HCT116 (cell line): ENCODE measurements around the gene SRPK2. TPM values are rescaled to one million over a fixed set of nuclear protein-coding genes. Genes with fewer than 3 reads are reported as not detected.

Source experiments
- ATAC-seq: fragments of 200-7000 bp; cut with Tn5 transposase; 2 replicates; pipeline ENCODE4 v1.9.1; 2020; ENCODE audit warnings: mild to moderate bottlenecking, moderate library complexity
- BruUV-seq: library from RNA; stranded (reverse); fragments of 400-500 nt; replicated peaks from 2 replicates; lab custom pipeline; 2021; lab: Mats Ljungman, UMichigan
- CTCF ChIA-PET: fragments of 300-600 bp; sonication (Branson Sonifier 250); formaldehyde crosslinking; loops from one replicate; lab custom pipeline; 2021; ENCODE audit warnings: antibody characterized with exemption; lab: Charles Lee
- POLR2A ChIA-PET: fragments of 300-600, 350-600 bp; sonication (Branson Sonifier 250); formaldehyde crosslinking; loops from one replicate; lab custom pipeline; 2021; ENCODE audit warnings: antibody characterized with exemption; lab: Charles Lee
- RAD21 ChIA-PET, 2 experiments: fragments of 300-600 bp; sonication (Branson Sonifier 250); formaldehyde crosslinking; loops; one replicate each; lab custom pipeline; 2023; ENCODE audit warnings: low total read pairs in 2 of 2; ENCODE audit not compliant: uncharacterized antibody in 2 of 2, unreplicated experiment in 2 of 2, low non-redundant PET in 1 of 2; lab: Charles Lee
- DNase-seq: peaks from one replicate; pipeline ENCODE4 v3.0.0-alpha.2; 2010; ENCODE audit warnings: low read depth, low spot score
- H2AFZ ChIP-seq: fragments of 200-600 bp; shearing (Covaris generic), sonication (generic); 2 replicates; pipeline ENCODE4 v1.6.1; 2017; ENCODE audit warnings: low read depth, mixed run types, mixed read lengths, antibody characterized with exemption, low read length; ENCODE audit not compliant: poor library complexity, severe bottlenecking
- H3K27ac ChIP-seq: 2 replicates; pipeline ENCODE4 v1.5.1; 2012; ENCODE audit warnings: low read depth, low read length
- H3K27me3 ChIP-seq: fragments of 200-600 bp; sonication (generic); 2 replicates; pipeline ENCODE4 v1.6.1; 2016; ENCODE audit warnings: mixed run types, low read length, mixed read lengths; ENCODE audit not compliant: insufficient read depth
- H3K36me3 ChIP-seq, 2 experiments: fragments of 200-500 bp in 1 of 2; fragments of 200-600 bp in 1 of 2; sonication (Bioruptor generic) in 1 of 2; sonication (generic) in 1 of 2; 2 replicates each; pipeline versions ENCODE4 v1.5.1 to v1.6.1; 2014 to 2016; ENCODE audit warnings: low read length in 2 of 2, inconsistent platforms in 1 of 2, mixed read lengths in 1 of 2, mixed run types in 1 of 2; ENCODE audit not compliant: insufficient read depth in 2 of 2, control insufficient read depth in 1 of 2
- H3K4me1 ChIP-seq, 2 experiments: fragments of 200-600 bp in 1 of 2; sonication (generic) in 1 of 2; 2 replicates each; pipeline versions ENCODE4 v1.5.1 to v1.6.1; 2012 to 2017; ENCODE audit warnings: low read length in 2 of 2, inconsistent platforms in 1 of 2, mild to moderate bottlenecking in 1 of 2, mixed read lengths in 1 of 2, mixed run types in 1 of 2, moderate library complexity in 1 of 2; ENCODE audit not compliant: insufficient read depth in 2 of 2, control insufficient read depth in 1 of 2
- H3K4me2 ChIP-seq: fragments of 200-600 bp; sonication (generic); 2 replicates; pipeline ENCODE4 v1.6.1; 2017; ENCODE audit warnings: mixed run types, low read length, mixed read lengths
- H3K4me3 ChIP-seq, 2 experiments: fragments of 200-600 bp in 1 of 2; sonication (generic) in 1 of 2; replicated peaks in 1 of 2; 2 replicates each; pipeline ENCODE4 v1.5.1; 2011 to 2016; ENCODE audit warnings: low read length in 2 of 2, control low read depth in 1 of 2, low read depth in 1 of 2, mild to moderate bottlenecking in 1 of 2, mixed read lengths in 1 of 2, mixed run types in 1 of 2
- H3K79me2 ChIP-seq: fragments of 200-600 bp; sonication (generic); 2 replicates; pipeline ENCODE4 v1.6.1; 2017; ENCODE audit warnings: mild to moderate bottlenecking, mixed run types, low read length, moderate library complexity, mixed read lengths; ENCODE audit not compliant: insufficient read depth
- H3K9ac ChIP-seq: fragments of 200-600 bp; sonication (generic); 2 replicates; pipeline ENCODE4 v1.6.1; 2016; ENCODE audit warnings: low read length, mixed read lengths
- H3K9me2 ChIP-seq: fragments of 200-600 bp; sonication (generic), shearing (Covaris generic); 2 replicates; pipeline ENCODE4 v1.6.1; 2017; ENCODE audit warnings: mixed run types, mild to moderate bottlenecking, moderate library complexity; ENCODE audit not compliant: insufficient read depth
- H3K9me3 ChIP-seq, 2 experiments: fragments of 200-500 bp in 1 of 2; fragments of 200-600 bp in 1 of 2; sonication (Bioruptor generic) in 1 of 2; sonication (generic) in 1 of 2; 2 replicates each; pipeline ENCODE4 v1.6.1; 2014 to 2017; ENCODE audit warnings: low read length in 2 of 2, mixed read lengths in 2 of 2, inconsistent platforms in 1 of 2, low read depth in 1 of 2, mild to moderate bottlenecking in 1 of 2, mixed run types in 1 of 2, moderate library complexity in 1 of 2; ENCODE audit not compliant: control insufficient read depth in 1 of 2, insufficient read depth in 1 of 2
- H4K20me1 ChIP-seq: fragments of 200-600 bp; sonication (generic), shearing (Covaris generic); 2 replicates; pipeline ENCODE4 v1.6.1; 2017; ENCODE audit warnings: mixed run types, mild to moderate bottlenecking, moderate library complexity; ENCODE audit not compliant: insufficient read depth
- ATF3 ChIP-seq: IDR thresholded peaks from 2 replicates; pipeline ENCODE4 v1.6.1; 2012
- CBX3 ChIP-seq: IDR thresholded peaks from 2 replicates; pipeline ENCODE4 v1.6.1; 2012; ENCODE audit warnings: low read depth
- EGR1 ChIP-seq: IDR thresholded peaks from 2 replicates; pipeline ENCODE4 v1.6.1; 2012; ENCODE audit warnings: low read depth
- ELF1 ChIP-seq: IDR thresholded peaks from 2 replicates; pipeline ENCODE4 v1.6.1; 2012; ENCODE audit warnings: low read depth, borderline replicate concordance
- EZH2 ChIP-seq: fragments of 200-600 bp; sonication (generic); IDR thresholded peaks from 2 replicates; pipeline ENCODE4 v1.6.1; 2017; ENCODE audit warnings: antibody characterized with exemption, mixed run types
- EZH2phosphoT487 ChIP-seq: fragments of 200-600 bp; IDR thresholded peaks from 2 replicates; pipeline ENCODE4 v1.6.1; 2018; ENCODE audit warnings: antibody characterized with exemption, borderline replicate concordance
- JUND ChIP-seq: IDR thresholded peaks from 2 replicates; pipeline ENCODE4 v1.6.1; 2012
- MAX ChIP-seq: IDR thresholded peaks from 2 replicates; pipeline ENCODE4 v1.6.1; 2012
- POLR2A ChIP-seq: IDR thresholded peaks from 2 replicates; pipeline ENCODE4 v1.7.0; 2011; ENCODE audit warnings: borderline replicate concordance; ENCODE audit not compliant: insufficient read depth, insufficient read length; ENCODE audit errors: extremely low read depth
- POLR2AphosphoS5 ChIP-seq: IDR thresholded peaks from 2 replicates; pipeline ENCODE4 v1.6.1; 2011; ENCODE audit warnings: mild to moderate bottlenecking, low read depth, low read length, moderate library complexity
- RAD21 ChIP-seq: IDR thresholded peaks from 2 replicates; pipeline ENCODE4 v1.6.1; 2012; ENCODE audit warnings: low read depth, mild to moderate bottlenecking
- REST ChIP-seq: IDR thresholded peaks from 2 replicates; pipeline ENCODE4 v1.6.1; 2012; ENCODE audit warnings: low read depth
- SIN3A ChIP-seq: IDR thresholded peaks from 2 replicates; pipeline ENCODE4 v1.6.1; 2012; ENCODE audit warnings: low read depth
- SP1 ChIP-seq: IDR thresholded peaks from 2 replicates; pipeline ENCODE4 v1.6.1; 2012; ENCODE audit warnings: low read depth
- SRF ChIP-seq: IDR thresholded peaks from 2 replicates; pipeline ENCODE4 v1.6.1; 2012; ENCODE audit warnings: low read depth
- TCF7L2 ChIP-seq: IDR thresholded peaks from 2 replicates; pipeline ENCODE4 v1.7.0; 2011; ENCODE audit warnings: borderline replicate concordance, inconsistent platforms; ENCODE audit not compliant: insufficient read depth, insufficient read length; ENCODE audit errors: extremely low read depth
- YY1 ChIP-seq: IDR thresholded peaks from 2 replicates; pipeline ENCODE4 v1.6.1; 2011; ENCODE audit warnings: low read length, low read depth, moderate library complexity, mild to moderate bottlenecking; ENCODE audit not compliant: insufficient replicate concordance; ENCODE audit errors: extremely low read depth
- ZBTB33 ChIP-seq: IDR thresholded peaks from 2 replicates; pipeline ENCODE4 v1.6.1; 2011; ENCODE audit warnings: mild to moderate bottlenecking, low read length, moderate library complexity; ENCODE audit not compliant: insufficient replicate concordance; ENCODE audit errors: extremely low read depth
- ZNF274 ChIP-seq: fragments of 200-500 bp; sonication (Bioruptor generic); IDR thresholded peaks from 2 replicates; pipeline ENCODE4 v1.6.1; 2014; ENCODE audit warnings: mild to moderate bottlenecking, low read depth, low read length, inconsistent platforms
- intact Hi-C: fragments of 100-400 bp; cut with micrococcal nuclease; formaldehyde crosslinking; loops from 2 replicates; pipeline ENCODE4 v1.10.0; 2022
- total RNA-seq: library from RNA; stranded (reverse); gene quantifications from one replicate; pipeline ENCODE4 v1.2.1, GENCODE V29; 2021; ENCODE audit not compliant: unreplicated experiment

Gene SRPK2
- total RNA-seq, 1 experiment from 2014 or later: 37.4 TPM

GRCh38 chr7:105250239-105250638 is 138.5 kb downstream of the SRPK2 start (continued):
- TF ChIP-seq ELF1 (no peak), ATF3 (no peak), RAD21 (no peak), YY1 (no peak), TCF7L2 (no peak), SRF (no peak), POLR2AphosphoS5 (no peak), EZH2 (no peak), POLR2A (no peak), CBX3 (no peak), EZH2phosphoT487 (no peak), SP1 (no peak)

- CTCF ChIA-PET: no interaction called here
- DNase-seq (no peak), ATAC-seq (no peak)
- RAD21 ChIA-PET: no interaction called here
- H3K9me3 ChIP-seq: no peaks in the 10 kb centered on the region
- intact Hi-C loops: no loop called here
- H4K20me1 ChIP-seq: no peaks in the 10 kb centered on the region
- no TSS peak for BruUV-seq
- H3K4me3 ChIP-seq: no peak overlapping the region
- no peaks in the 10 kb centered on the region for H3K4me1 ChIP-seq
- no peaks in the 10 kb centered on the region for H3K27me3 ChIP-seq
- no peaks in the 10 kb centered on the region for H3K9me2 ChIP-seq
- no peak overlapping the region for H3K9ac ChIP-seq
- H3K36me3 ChIP-seq: no peaks in the 10 kb centered on the region
- H3K79me2 ChIP-seq: peaks cover 5% of the 10 kb centered on the region
- TF ChIP-seq POLR2AphosphoS5: no peak
- no peak for TF ChIP-seq ZNF274
- no peak for TF ChIP-seq SP1
- no peak for TF ChIP-seq SIN3A
- no peak for TF ChIP-seq MAX
- no peak for TF ChIP-seq ZBTB33
- TF ChIP-seq YY1: no peak
- TF ChIP-seq CBX3: no peak
- no peak for TF ChIP-seq ATF3
- TF ChIP-seq JUND: no peak
- TF ChIP-seq POLR2A: no peak
- no peak for TF ChIP-seq REST
- TF ChIP-seq EZH2: no peak
- TF ChIP-seq EGR1: no peak
- no peak for TF ChIP-seq TCF7L2
- no peak for TF ChIP-seq SRF
- TF ChIP-seq, all 23 proteins: peak for 0
- Histone ChIP-seq H3K4me2 (no peak overlapping the region), H3K27ac (no peak overlapping the region), H2AFZ (no peak overlapping the region)
- POLR2A ChIA-PET: no interaction called here
These were observed 139.5 kb downstream of the SRPK2 start for GRCh38 chr7:105249216-105249615.
